Liver (tissue), 3 donors: ENCODE data around the gene PROX1.

Source experiments
- EGR1 ChIP-seq, 2 donors: IDR thresholded peaks; 2 replicates each; pipeline ENCODE4 v1.6.1; 2016 to 2018; ENCODE audit warnings: antibody characterized with exemption in 2 of 2, low read depth in 2 of 2
- FOXA1 ChIP-seq: IDR thresholded peaks from 2 replicates; pipeline ENCODE4 v1.6.1; 2016; ENCODE audit warnings: antibody characterized with exemption
- GABPA ChIP-seq, 2 donors: IDR thresholded peaks in 1 of 2; conservative IDR thresholded peaks in 1 of 2; 2 replicates each; pipeline ENCODE4 v1.6.1; 2016; ENCODE audit warnings: antibody characterized with exemption in 2 of 2, mild to moderate bottlenecking in 1 of 2, moderate library complexity in 1 of 2
- HNF4A ChIP-seq, 2 donors: conservative IDR thresholded peaks; 2 replicates each; pipeline ENCODE4 v1.6.1; 2016; ENCODE audit warnings: antibody characterized with exemption in 2 of 2, mild to moderate bottlenecking in 2 of 2
- JUND ChIP-seq, 2 donors: IDR thresholded peaks; 2 replicates each; pipeline ENCODE4 v1.6.1; 2016; ENCODE audit warnings: antibody characterized with exemption in 2 of 2
- RAD21 ChIP-seq, 2 donors: IDR thresholded peaks; 2 replicates each; pipeline ENCODE4 v1.6.1; 2016; ENCODE audit warnings: antibody characterized with exemption in 2 of 2, mild to moderate bottlenecking in 2 of 2
- SP1 ChIP-seq: IDR thresholded peaks from 2 replicates; pipeline ENCODE4 v1.6.1; 2018; ENCODE audit warnings: antibody characterized with exemption, mild to moderate bottlenecking
- TAF1 ChIP-seq: conservative IDR thresholded peaks from 2 replicates; pipeline ENCODE4 v1.6.1; 2016; ENCODE audit warnings: antibody characterized with exemption, mild to moderate bottlenecking
- YY1 ChIP-seq: IDR thresholded peaks from 2 replicates; pipeline ENCODE4 v1.6.1; 2016; ENCODE audit warnings: antibody characterized with exemption, mild to moderate bottlenecking
- TF ChIP-seq, protein P1 (sequence below): fragments of 150-350 bp; IDR thresholded peaks from 2 replicates; pipeline ENCODE4 v1.5.1; 2017; ENCODE audit warnings: improper control_type of control experiment, low read depth, low read length; ENCODE audit not compliant: missing input control
- TF ChIP-seq, protein P2 (sequence below): IDR thresholded peaks from 2 replicates; pipeline ENCODE4 v1.6.1; 2016; ENCODE audit warnings: antibody characterized with exemption, mild to moderate bottlenecking
- TF ChIP-seq, protein P3 (sequence below): IDR thresholded peaks from 2 replicates; pipeline ENCODE4 v1.6.1; 2016; ENCODE audit warnings: antibody characterized with exemption
- TF ChIP-seq, protein P4 (sequence below): IDR thresholded peaks from 2 replicates; pipeline ENCODE4 v1.6.1; 2016; ENCODE audit warnings: antibody characterized with exemption
- TF ChIP-seq, protein P5 (sequence below): IDR thresholded peaks from 2 replicates; pipeline ENCODE4 v1.6.1; 2016; ENCODE audit warnings: antibody characterized with exemption
- donor health status: healthy.
- donor health status: healthy.

DNA sequence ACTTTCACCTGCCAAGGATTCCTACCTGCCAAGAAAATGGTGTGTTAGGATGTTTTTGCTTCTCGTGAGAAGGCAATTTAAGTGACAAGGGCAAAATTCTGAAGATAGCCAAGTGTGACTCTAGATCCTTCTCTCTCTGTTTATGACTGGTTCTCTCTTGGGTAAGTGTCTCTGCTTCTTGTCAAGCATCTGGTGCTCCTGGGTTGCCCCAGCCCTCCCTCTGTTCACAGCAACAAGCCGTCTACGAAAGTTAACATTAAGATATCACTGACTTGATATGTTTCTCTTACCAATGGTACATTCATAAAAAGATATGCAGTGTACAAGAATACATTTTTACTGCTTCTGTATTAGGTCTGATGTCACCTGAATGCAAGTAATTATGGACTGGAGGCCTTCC, 55.4 kb downstream of the PROX1 start:
- TF ChIP-seq, protein P1, sequence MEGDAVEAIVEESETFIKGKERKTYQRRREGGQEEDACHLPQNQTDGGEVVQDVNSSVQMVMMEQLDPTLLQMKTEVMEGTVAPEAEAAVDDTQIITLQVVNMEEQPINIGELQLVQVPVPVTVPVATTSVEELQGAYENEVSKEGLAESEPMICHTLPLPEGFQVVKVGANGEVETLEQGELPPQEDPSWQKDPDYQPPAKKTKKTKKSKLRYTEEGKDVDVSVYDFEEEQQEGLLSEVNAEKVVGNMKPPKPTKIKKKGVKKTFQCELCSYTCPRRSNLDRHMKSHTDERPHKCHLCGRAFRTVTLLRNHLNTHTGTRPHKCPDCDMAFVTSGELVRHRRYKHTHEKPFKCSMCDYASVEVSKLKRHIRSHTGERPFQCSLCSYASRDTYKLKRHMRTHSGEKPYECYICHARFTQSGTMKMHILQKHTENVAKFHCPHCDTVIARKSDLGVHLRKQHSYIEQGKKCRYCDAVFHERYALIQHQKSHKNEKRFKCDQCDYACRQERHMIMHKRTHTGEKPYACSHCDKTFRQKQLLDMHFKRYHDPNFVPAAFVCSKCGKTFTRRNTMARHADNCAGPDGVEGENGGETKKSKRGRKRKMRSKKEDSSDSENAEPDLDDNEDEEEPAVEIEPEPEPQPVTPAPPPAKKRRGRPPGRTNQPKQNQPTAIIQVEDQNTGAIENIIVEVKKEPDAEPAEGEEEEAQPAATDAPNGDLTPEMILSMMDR: no peak
- TF ChIP-seq RAD21 (IDR thresholded peaks at IDR 0.05) (no peak), GABPA (IDR thresholded peaks at IDR 0.05 in 1 of 2, conservative IDR thresholded peaks at IDR 0.05 in 1 of 2) (no peak), EGR1 (IDR thresholded peaks at IDR 0.05; ENCODE audit: low read depth in 2 of 2) (no peak), TAF1 (no peak), SP1 (no peak), YY1 (no peak), FOXA1 (no peak), HNF4A (conservative IDR thresholded peaks at IDR 0.05) (no peak), JUND (IDR thresholded peaks at IDR 0.05) (no peak)
- TF ChIP-seq, protein P2, sequence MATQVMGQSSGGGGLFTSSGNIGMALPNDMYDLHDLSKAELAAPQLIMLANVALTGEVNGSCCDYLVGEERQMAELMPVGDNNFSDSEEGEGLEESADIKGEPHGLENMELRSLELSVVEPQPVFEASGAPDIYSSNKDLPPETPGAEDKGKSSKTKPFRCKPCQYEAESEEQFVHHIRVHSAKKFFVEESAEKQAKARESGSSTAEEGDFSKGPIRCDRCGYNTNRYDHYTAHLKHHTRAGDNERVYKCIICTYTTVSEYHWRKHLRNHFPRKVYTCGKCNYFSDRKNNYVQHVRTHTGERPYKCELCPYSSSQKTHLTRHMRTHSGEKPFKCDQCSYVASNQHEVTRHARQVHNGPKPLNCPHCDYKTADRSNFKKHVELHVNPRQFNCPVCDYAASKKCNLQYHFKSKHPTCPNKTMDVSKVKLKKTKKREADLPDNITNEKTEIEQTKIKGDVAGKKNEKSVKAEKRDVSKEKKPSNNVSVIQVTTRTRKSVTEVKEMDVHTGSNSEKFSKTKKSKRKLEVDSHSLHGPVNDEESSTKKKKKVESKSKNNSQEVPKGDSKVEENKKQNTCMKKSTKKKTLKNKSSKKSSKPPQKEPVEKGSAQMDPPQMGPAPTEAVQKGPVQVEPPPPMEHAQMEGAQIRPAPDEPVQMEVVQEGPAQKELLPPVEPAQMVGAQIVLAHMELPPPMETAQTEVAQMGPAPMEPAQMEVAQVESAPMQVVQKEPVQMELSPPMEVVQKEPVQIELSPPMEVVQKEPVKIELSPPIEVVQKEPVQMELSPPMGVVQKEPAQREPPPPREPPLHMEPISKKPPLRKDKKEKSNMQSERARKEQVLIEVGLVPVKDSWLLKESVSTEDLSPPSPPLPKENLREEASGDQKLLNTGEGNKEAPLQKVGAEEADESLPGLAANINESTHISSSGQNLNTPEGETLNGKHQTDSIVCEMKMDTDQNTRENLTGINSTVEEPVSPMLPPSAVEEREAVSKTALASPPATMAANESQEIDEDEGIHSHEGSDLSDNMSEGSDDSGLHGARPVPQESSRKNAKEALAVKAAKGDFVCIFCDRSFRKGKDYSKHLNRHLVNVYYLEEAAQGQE: no peak
- TF ChIP-seq, protein P3, sequence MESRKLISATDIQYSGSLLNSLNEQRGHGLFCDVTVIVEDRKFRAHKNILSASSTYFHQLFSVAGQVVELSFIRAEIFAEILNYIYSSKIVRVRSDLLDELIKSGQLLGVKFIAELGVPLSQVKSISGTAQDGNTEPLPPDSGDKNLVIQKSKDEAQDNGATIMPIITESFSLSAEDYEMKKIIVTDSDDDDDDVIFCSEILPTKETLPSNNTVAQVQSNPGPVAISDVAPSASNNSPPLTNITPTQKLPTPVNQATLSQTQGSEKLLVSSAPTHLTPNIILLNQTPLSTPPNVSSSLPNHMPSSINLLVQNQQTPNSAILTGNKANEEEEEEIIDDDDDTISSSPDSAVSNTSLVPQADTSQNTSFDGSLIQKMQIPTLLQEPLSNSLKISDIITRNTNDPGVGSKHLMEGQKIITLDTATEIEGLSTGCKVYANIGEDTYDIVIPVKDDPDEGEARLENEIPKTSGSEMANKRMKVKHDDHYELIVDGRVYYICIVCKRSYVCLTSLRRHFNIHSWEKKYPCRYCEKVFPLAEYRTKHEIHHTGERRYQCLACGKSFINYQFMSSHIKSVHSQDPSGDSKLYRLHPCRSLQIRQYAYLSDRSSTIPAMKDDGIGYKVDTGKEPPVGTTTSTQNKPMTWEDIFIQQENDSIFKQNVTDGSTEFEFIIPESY: no peak
- TF ChIP-seq, protein P4, sequence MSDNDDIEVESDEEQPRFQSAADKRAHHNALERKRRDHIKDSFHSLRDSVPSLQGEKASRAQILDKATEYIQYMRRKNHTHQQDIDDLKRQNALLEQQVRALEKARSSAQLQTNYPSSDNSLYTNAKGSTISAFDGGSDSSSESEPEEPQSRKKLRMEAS: no peak
- TF ChIP-seq, protein P5, sequence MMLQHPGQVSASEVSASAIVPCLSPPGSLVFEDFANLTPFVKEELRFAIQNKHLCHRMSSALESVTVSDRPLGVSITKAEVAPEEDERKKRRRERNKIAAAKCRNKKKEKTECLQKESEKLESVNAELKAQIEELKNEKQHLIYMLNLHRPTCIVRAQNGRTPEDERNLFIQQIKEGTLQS: no peak
